HG02970 (cell line): Measurements from ENCODE around the gene ANKRD11.

Experiments used
- ATAC-seq: cut with Tn5 transposase; IDR thresholded peaks from one replicate; pipeline ENCODE4 v1.9.1; 2021; ENCODE audit warnings: mild to moderate bottlenecking, moderate library complexity, moderate number of reproducible peaks; ENCODE audit not compliant: unreplicated experiment, low FRiP score

The ANKRD11 gene

DNA sequence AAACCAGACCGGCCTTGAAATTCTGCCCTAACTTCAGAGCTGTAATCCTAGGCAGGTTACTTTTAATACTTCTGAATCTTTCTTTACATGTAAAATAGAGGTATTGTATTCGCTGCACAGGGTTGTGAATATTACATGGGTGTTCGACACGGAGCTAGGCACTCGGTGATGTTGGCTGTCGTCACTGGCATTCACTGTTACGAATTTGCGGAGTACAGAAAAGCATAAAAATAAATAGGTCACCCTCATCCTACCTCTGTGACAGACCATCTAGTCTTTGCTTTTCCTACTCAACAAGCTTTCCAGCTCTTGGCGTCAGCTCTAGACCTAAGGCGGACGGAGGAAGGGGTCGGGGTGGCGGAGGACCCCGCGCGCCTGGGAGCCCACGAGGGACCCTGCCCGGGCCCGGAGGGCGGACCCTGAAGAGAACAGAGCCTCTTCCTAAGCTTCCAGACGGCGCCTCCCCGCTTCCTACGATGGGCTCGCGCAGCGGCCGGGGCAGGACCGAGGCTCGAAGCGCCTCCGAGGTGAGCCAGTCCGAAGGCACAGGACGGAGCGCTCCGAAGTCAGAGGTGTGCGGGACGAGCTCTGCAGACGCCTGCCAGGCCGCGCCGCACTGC is 17.0 kb upstream of the ANKRD11 start:
- ATAC-seq = peak; percentile 10

DNA sequence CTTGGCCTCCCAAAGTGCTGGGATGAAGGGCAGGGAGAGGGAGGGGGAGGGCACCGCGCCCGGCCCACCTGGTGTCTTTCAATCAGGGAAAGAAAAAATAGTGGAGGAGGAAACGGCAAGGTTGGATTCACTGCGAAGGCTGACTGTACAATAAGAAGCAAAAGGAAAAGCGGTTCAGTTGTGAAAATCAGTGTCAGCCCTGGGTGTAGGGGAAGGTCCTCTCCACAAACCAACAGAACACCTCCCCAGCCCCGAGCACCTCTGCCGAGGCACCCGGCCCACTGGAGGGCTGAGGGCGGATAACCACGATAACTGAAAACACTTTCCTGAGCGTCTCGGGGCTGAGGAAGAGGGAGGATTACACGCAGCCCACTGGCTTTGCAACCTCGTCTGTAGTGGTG is 16.4 kb upstream of the ANKRD11 start:
- ATAC-seq = no peak

DNA sequence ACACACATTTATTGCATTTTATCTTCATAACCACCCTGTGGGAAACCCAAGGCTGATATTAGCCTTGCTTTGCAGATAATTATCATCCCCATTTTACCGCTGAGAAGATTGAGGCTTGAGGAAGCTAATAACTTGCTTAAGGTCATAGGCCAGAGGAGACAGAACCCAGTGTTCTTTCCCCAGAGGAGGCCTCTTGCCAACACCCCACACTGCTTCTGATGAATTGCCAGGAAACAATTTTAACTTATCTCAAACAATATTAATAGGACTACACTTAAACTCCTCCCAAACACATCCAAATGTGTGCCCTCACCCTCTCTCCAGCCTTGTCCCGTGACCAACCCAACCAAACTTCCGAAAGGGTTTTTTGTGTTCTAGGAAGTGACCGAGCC is 15.7 kb upstream of the ANKRD11 start:
- no peak for ATAC-seq

DNA sequence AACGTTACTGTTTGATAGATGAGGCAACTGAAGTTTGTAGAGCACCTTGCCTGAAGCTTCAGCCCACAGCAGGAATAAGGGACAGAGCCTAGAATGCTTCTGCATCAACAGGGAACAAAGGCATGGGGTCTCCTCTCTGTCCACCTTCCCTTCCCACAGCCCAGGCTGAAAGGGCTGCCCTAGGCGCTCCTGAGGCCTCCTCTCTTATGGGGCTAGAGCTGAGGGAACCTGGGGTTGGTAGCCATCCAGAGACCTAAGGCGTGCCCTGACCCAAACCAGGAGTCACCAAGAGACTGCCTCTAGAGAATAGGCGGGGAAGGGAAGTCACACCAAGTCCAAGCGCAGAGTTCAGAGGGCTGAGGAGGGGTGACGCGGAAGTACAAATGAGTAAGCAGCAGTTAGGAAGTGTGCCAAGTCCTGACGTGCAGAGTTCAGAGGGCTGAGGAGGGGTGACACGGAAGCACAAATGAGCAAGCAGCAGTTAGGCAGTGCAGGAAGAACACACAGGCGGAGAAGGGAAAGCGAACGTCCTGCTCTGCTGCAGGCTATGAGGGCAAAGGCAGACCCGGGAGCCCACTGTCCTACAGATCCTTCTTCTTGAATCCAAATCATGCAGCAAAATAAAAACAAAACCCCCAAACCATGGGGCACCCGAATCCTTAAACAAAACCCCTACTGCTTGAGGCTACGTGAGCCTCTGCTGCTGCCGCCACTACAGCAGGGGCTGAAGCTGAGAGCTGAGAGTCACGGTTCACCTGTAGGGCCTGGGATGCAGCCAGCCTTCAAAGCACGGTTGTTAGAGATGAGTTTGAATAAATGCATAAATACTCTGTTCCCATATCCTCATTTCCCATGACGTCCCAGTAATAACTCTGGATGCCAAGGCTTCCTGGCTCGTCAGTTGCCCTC is 15.1 kb upstream of the ANKRD11 start:
- ATAC-seq = no peak

DNA sequence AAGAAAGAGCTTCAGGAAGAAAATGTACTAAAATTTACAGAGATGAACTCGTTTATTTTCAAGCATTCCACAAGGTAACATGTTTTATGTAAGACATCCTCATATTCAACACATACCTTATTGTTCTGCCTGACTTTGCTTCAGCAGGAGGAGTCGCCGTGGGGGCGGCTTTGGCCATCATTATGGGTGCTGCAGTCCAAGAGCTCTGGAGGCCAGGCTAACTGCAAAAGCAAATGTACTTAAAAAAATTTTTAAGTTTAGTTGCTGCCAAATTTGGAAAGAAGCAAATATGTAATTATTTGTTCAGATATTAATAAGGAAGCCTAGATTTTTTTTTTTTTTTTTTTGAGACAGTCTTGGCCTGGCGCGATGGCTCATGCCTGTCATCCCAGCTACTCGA is 13.7 kb upstream of the ANKRD11 start:
- no peak for ATAC-seq

DNA sequence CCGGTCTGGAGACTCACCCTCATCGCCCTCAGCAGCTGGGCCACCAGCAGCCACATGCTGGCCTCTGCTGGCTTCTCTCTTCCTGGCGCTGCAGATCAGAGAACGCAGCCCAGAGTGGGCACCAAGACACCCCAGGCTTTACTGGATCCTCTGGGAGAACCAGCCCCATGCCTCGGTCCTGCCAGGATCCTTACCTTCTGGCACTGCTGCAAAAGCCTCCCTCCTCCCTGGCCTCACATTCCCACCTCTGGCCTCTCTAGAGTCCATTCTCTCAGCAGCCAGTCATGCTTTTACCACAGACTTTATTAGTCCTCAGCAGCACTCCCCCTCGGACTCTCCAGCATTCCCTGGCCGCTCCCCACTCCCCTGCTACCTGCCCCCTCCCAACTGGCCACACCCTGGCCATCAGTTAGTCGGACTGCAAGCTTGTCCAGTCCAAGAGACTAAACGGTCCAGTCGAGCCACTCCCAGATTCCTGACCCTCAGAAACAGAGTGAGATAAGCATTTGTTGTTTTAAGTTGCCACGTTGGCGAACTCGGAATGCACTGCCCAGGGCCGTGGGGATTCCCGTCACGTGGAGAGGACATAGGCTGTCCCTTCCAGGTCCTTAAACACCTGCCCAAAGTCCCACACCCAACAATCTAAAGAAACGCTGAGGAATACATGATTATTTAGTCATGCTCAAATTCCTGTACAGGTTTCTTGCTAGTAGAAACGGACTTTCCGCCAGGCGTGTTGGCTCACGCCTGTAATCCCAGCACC is 11.9 kb upstream of the ANKRD11 start:
- no peak for ATAC-seq

DNA sequence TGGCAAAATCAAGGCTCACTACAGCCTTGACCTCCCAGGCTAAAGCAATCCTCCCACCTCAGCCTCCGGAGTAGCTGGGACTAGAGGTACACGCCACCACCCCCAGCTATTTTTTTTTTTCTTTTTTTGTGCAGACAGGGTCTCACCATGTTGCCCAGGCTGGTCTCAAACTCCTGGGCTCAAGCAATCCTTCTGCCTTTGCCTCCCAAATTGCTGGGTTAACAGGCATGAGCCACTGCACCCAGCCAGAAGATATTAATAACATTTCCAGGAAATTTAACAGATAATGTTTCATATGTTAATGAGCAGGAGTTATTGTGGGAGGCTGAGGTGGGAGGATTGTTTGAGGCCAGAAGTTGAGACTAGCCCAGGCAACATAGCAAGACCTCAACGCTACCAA is 9.4 kb upstream of the ANKRD11 start:
- ATAC-seq = no peak

DNA sequence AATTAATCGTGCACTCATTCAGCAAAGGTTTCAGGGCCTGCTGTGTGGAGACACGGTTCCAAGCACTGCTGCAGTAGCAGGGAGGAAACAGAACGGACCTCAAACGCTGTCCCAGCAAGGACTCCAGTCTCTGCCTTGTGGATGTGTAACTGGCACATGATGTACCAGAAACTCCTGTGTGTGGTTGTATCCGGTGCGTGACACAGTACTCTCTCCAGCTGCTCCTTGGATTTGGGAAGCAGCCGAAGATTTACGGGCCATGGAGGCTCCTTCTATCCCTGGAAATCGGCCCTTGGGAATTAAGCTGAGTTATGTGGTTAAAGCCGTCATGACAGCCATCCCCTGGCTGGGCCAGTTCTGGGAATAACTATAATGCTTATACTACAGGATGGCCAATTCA is 8.5 kb upstream of the ANKRD11 start:
- ATAC-seq = no peak

DNA sequence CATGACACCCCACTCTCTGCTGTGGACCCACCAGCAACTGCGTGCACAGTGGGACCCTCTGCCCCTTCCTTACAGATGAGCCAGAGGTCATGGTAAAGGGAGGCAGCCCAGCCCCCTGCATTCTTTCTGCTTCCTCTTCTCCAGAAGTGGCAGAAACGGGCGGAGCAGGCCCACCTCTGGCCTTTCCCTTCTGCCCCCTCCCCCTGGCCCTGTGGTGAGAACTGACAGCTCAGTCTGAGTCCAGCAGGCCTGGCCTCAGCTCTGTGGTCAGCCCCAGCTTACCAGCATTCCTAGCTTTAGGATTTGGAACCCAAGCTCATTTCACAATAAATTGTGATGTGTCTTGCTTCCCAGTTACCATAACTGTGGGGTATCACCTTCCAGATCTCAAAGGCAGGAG is 4.8 kb upstream of the ANKRD11 start:
- no peak for ATAC-seq

DNA sequence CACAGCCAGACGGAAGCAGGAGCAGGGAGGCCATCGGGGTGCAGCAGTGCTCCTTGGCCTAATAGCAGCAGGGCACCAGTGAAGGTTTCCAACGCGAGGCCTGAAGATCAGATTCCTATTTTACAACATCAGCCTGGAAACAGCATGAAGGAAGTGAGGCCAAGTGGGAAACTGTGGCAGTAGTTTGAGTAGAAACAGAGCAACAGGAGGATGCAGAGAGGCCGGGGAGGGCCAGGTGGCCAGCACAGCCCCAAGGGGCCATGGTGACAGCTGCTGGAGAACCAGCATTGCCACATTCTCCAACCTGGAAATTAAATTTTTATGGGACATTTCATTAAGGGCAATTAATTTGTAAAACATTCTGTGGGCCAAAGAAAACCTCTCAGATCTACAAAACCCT is 3.4 kb upstream of the ANKRD11 start:
- ATAC-seq = no peak

DNA sequence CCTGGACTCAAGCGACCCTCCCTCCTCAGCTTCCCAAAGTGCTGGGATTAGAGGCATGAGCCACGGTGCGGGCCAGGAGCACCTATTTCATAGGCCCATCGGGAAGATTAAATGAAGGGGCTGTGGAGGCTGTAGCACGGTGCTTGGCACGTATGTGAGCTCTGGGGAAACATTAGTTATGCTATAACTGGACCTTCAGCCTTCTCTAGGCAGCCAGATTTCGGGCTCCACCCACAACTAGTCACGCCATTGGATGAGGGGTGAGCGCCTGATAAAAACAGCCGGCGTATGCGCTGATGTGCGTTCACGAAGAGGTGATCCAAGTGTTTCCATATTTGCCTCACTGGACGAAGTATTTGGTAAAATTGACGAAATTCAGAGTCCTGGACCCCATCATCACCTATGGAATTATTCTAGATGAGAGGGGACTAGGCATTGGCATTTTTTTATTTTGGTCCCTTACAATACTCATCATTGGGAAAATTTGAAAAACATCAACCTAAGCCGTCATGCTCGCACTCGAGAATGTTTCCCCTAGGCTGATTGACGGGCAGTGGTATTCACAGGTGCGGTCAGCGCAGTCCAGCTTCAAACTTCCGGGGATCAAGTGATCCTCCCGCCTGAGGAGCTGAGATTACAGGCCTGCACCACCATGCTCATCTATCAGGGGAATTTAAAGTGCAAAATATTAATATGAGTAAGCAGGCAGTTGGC is 1.8 kb upstream of the ANKRD11 start:
- no peak for ATAC-seq

DNA sequence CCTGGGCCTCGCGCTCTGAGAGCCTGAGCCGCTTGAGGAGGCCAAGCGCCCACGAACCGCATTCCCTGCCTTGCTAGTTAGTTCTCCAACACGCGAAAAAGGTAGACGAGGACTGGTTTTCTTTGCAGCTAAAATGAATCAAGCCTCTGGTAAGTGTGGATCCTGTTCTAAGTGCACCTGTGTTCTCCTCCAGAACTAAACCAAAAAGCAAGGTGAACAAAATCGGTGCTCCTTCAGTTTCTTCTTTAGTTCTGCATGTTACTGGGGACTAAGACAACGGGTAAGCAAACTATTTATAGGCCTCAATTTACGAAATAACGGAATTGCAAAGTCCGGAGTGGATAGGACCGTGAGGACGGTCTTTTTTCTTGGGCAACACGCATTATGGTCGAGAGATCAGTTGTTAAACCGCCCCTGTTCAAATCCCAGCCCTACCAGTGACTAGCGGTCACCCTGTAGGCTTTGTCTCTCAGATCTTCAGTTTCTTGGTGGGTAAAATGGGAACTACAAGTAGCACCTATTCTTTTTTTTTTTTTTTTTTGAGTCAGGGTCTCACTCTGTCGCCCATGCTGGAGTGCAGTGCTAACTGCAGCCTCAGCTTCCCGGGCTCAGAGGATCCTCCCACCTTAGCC is 993 bp upstream of the ANKRD11 start:
- no peak for ATAC-seq

DNA sequence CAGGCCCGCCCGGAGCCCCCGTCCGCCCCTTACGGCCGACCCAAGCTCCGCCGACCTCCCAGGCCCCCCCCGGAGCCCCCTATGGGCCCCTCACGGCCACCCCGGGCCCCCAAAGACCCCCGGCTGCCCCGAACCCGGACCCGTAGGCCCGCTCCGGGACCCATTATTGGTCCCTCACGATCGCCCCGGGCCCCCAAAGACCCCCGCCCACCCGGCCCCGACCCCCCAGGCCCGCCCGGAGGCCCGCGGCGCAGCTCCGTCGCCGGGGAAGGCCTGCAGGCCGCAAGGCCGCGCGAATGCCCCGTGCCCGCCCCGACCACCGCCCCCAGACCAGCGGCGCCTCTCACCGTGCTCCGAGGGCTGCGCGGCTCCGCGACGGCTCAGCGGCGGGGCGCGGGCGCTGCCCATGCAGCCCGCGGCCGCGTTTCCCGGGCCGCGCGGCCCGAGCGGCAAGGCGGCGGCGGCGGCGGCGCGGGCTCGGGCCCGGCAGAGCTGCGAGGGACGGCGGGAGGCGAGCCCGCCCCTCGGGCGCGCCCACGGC is 393 bp downstream of the ANKRD11 start:
- no peak for ATAC-seq

DNA sequence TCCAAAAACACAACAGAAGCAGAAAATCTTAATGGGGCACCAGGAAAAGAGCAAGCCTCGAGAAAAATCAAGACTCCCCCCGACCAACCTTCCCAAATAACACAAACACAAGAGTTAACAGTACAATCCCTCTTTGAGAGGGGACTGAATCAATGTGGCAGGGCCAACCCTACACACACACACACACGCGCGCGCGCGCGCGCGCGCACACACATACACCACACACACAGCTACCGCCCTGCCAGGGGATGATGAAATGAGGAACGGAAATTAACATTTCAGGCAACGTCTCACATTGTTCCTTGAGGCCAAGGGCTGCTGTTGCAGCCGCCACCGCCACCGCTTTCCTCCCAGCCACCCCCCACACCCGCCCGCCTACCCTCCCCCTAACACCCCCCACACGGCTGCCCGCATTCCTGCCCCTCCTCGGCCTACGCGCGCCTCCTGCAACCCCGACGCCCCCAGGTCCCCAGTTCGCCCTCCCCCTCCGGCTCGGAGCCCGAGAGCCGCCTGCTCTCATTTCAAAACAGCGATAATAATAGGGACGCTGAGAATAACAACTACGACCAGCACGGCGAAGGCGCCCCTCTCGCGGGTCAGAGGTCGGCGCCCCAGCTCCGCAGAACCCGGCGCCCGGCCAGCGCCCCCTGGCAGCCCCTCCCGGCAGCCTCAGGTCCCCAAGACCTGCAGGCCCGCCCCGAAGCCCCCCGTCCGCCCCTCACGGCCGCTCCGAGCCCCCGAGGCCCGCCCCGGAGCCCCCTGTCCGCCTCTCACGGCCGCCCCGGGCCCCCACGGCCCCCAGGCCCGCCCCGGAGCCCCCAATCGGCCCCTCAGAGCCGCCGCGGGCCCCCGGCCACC is 1.1 kb downstream of the ANKRD11 start:
- no peak for ATAC-seq

DNA sequence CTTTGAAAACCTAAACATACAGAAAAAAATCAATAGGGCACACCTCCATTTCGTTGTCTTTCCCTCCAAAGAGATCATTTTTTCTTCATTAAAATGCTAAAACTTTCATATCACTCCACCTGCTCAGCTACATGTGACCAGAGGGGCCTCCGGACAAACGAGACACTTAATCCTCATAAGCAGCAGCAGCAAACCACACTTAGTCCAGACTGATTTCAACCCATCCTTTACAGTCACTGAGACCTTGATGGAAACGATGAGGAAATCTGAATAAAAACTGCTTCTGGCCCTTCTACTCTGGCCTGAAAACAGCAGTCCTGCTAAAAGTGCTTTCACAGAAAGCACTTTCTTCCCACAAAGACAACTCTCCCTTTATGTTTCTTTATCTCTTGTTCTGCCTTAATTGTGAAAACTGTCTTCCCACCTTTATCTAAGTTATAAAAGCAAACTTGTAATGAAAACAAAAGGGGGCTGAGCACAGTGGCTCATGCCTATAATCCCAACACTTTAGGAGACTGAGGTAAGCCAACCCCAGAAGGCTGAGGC is 4.6 kb downstream of the ANKRD11 start:
- ATAC-seq = no peak

DNA sequence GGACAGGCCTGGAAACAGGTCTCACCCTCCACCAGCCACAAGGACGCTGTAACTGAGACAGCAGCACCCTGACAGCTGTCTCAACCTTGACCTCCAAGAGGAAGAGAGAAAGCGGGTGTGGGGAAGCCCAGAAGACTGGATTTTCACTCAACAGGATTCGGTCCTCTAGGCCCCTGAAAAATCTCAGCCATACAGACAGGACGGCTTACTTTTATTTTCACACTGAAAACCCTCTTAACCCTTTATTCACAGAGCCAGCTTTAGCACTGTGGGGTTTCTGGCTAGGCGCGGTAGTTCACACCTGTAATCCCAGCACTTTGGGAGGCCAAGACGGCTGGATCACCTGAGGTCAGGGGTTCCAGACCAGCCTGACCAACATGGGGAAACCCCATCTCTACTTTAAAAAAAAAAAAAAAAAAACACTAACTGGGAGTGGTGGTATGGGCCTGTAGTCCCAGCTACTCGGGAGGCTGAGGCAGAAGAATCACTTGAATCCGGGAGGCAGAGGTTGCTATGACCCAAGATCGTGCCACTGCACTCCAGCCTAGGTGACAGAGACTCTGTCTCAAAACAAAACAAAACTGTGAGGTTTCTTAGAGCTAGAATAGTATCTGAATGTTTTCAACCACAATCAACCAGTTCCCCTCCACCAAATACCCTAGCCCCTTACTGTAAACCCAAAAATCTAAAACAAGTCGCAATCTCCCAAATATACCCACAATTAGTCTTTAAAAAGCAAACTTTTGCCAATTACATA is 5.3 kb downstream of the ANKRD11 start:
- ATAC-seq = no peak

DNA sequence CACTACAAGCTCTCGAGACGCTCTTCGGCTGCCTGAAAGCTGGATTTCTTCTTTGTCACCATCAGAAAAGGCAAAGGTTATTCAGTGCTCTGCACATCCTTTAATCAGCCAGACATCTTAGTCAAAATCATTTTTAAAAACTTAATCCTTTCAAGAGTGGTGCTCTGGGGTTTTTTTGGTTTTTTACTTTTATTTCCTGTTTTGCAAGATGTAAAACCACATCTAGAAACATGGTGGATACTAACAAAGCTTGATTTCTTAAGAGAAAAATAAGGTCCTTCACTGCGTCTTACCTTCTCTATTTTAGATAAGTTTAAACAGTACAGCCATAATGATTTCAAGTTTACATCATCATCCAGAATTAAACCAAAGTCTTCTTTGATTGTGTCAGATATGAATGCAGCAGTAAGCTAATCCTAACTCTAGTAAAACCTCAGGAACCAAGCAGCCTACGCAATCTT is 6.3 kb downstream of the ANKRD11 start:
- no peak for ATAC-seq

DNA sequence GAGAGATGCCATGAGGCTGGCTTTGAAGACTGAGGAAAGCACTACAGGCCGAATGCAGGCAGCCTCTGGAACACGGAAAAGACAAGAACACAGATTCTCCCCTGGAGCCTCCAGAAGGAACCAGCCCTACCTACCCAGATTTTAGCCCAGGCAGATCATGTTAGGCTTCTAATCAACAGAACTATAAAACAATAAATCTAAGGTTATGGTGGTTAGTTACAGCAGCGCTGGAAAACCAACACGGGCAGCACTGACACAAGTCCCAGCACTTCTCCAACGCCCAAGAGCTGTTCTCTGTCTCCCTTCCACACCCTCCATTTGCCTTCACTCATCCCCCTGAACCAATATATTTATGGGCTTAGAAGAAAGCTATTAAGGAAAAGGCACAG is 7.5 kb downstream of the ANKRD11 start:
- no peak for ATAC-seq
